Pancreas (tissue), 10 donors: ENCODE measurements around the gene TAB2. TPM values are rescaled to one million over a fixed set of nuclear protein-coding genes. Genes with fewer than 3 reads are reported as not detected.

Experiments
- ATAC-seq, 4 donors: fragments of 200-7000 bp; cut with Tn5 transposase; one replicate each; pipeline versions ENCODE4 v1.8.0 to v1.9.1; 2020; ENCODE audit warnings: mild to moderate bottlenecking in 4 of 4, moderate library complexity in 4 of 4
- DNase-seq, 6 donors: peaks; one replicate each; pipeline ENCODE4 v3.0.0-alpha.2; 2020
- FAIRE-seq: peaks from 2 replicates; lab custom pipeline; 2012; peaks lifted over from hg19 to GRCh38; lab: Jason Lieb, UNC
- H3K27ac ChIP-seq, 4 donors: fragments of 200-600 bp; sonication (generic); 1 replicate in 3 of 4; 2 replicates in 1 of 4; pipeline versions ENCODE4 v1.5.0 to v1.8.0; 2020
- H3K27me3 ChIP-seq, 4 donors: fragments of 200-600 bp; one replicate each; pipeline ENCODE4 v1.8.0; 2021
- H3K36me3 ChIP-seq, 3 donors: fragments of 200-600 bp; sonication (generic) in 1 of 3; one replicate each; pipeline versions ENCODE4 v1.5.0 to v1.8.0; 2020 to 2021
- H3K4me1 ChIP-seq, 3 donors: fragments of 200-600 bp; one replicate each; pipeline ENCODE4 v1.8.0; 2021
- H3K4me3 ChIP-seq, 4 donors: fragments of 200-600 bp; sonication (generic) in 2 of 4; one replicate each; pipeline versions ENCODE4 v1.5.0 to v1.8.0; 2020 to 2021
- H3K9me3 ChIP-seq, 4 donors: fragments of 200-600 bp; one replicate each; pipeline ENCODE4 v1.8.0; 2021
- WGBS, 2 donors: extraction: QIAGEN DNeasy Blood & Tissue Kit; methylation state at CpG; one replicate each; pipeline ENCODE4 v1.1.7; 2013; 5-methylcytosine and 5-hydroxymethylcytosine counted together
- intact Hi-C, 3 donors: fragments of 100-400 bp; cut with DNase I; formaldehyde crosslinking; loops; one replicate each; pipeline versions ENCODE4 v1.11.1 to v1.14.2; 2022
- polyA plus RNA-seq, 2 donors: library from polyadenylated mRNA; stranded (reverse); fragments of 200-250 nt; gene quantifications; one replicate each; pipeline ENCODE4 v1.2.3, GENCODE V29; 2013
- total RNA-seq, 6 donors: library from RNA; stranded (reverse); fragmentation: NEBNext Ultra II Directional in 4 of 6; extraction: Animal tissue kit (Norgen Biotek cat#: 25700) in 4 of 6; gene quantifications; one replicate each; pipeline versions ENCODE4 v1.2.1 to v1.2.4, GENCODE V29; 2021 to 2023
- TF ChIP-seq, protein P1 (sequence below), 4 donors: fragments of 200-600 bp; sonication (generic) in 3 of 4; IDR thresholded peaks; one replicate each; pipeline versions ENCODE4 v1.5.0 to v1.8.0; 2021; ENCODE audit warnings: antibody characterized with exemption in 4 of 4
- donor health status: healthy with polysubstance abuse.
- donor health status: DM: no; HTN: no; CAD: no; lungs with moderate emphysema.
- donor health status: DM: no; HTN: no; CAD: no.
- donor health status: control.
- donor health status: control.
- donor health status: Bipolar disorder and iron deficiency.
- donor health status: DM: yes; HTN: yes; CAD: no.
- donor health status: DM: no; HTN: no; CAD: no.
- donor health status: DM: no; HTN: no; CAD: no.
- donor health status: DM: yes; HTN: yes; CAD: no.

Gene TAB2
- total and polyA plus RNA-seq, 8 donors, result 6.6 to 35.1 (median 20.7) TPM

DNA sequence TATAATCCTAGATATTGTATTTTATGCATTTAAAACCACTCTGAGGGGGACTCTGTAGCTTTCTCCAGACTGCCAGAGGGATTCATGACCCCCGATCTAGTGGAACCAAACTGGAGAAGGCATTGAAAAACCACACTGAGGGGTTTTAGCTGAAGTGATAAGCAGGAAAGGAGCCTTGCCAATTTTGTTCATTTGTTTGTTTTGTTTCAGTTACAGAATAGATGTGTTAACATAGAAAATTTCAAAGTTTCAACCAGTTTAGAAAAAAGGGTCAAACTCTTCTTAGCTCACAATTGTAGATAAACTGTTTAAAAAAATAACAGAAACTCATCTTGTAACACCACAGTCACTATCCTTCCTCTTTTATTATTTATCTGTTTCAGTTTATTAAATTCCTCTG lies 19.8 kb downstream of the TAB2 start:
- Histone ChIP-seq H3K36me3 (no peaks in the 10 kb centered on the region), H3K4me3 (no peak overlapping the region), H3K9me3 (no peaks in the 10 kb centered on the region), H3K4me1 (peaks cover 24 to 71% (median 54%) of the 10 kb centered on the region in 3 donors), H3K27me3 (no peaks in the 10 kb centered on the region), H3K27ac (no peak overlapping the region)
- FAIRE-seq, result no peak
- TF ChIP-seq, protein P1, sequence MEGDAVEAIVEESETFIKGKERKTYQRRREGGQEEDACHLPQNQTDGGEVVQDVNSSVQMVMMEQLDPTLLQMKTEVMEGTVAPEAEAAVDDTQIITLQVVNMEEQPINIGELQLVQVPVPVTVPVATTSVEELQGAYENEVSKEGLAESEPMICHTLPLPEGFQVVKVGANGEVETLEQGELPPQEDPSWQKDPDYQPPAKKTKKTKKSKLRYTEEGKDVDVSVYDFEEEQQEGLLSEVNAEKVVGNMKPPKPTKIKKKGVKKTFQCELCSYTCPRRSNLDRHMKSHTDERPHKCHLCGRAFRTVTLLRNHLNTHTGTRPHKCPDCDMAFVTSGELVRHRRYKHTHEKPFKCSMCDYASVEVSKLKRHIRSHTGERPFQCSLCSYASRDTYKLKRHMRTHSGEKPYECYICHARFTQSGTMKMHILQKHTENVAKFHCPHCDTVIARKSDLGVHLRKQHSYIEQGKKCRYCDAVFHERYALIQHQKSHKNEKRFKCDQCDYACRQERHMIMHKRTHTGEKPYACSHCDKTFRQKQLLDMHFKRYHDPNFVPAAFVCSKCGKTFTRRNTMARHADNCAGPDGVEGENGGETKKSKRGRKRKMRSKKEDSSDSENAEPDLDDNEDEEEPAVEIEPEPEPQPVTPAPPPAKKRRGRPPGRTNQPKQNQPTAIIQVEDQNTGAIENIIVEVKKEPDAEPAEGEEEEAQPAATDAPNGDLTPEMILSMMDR (IDR thresholded peaks at IDR 0.05), result no peak
- intact Hi-C loops, result no loop called here
- no peak for ATAC-seq
- WGBS, 2 donors, result 23 to 28% methylated on average over 1 of the region's 1 CpG
- DNase-seq, result no peak

- WGBS, 2 donors, result 80 to 87% methylated on average over 4 of the region's 4 CpGs
- H3K9me3 ChIP-seq, result no peaks in the 10 kb centered on the region
- FAIRE-seq, result no peak
Measured at GRCh38 chr6:149340200-149340599, 22.7 kb downstream of the TAB2 start.

GRCh38 chr6:149342525-149342924 lies 25.0 kb downstream of the TAB2 start:
- FAIRE-seq, result no peak
- TF ChIP-seq, protein P1 (IDR thresholded peaks at IDR 0.05), result no peak
- no peaks in the 10 kb centered on the region for H3K36me3 ChIP-seq
- no peak overlapping the region for H3K27ac ChIP-seq
- no peaks in the 10 kb centered on the region for H3K9me3 ChIP-seq
- 54% methylated on average over 1 of the region's 1 CpG for WGBS, 2 donors
- peak in 1 of 4 donors; percentile 28 for ATAC-seq
- H3K4me3 ChIP-seq, result no peak overlapping the region
- H3K4me1 ChIP-seq, result peaks cover 0 to 34% (median 33%) of the 10 kb centered on the region in 3 donors
- DNase-seq, result no peak
- no peaks in the 10 kb centered on the region for H3K27me3 ChIP-seq
- intact Hi-C loops, result no loop called here

More at GRCh38 chr6:149340200-149340599, 22.7 kb downstream of the TAB2 start:
- no peaks in the 10 kb centered on the region for H3K27me3 ChIP-seq
- intact Hi-C loops, result no loop called here
- H3K27ac ChIP-seq, result no peak overlapping the region
- ATAC-seq (no peak), DNase-seq (no peak)
- H3K4me3 ChIP-seq, result no peak overlapping the region
- TF ChIP-seq, protein P1 (IDR thresholded peaks at IDR 0.05), result no peak
- peaks cover 11 to 54% (median 48%) of the 10 kb centered on the region in 3 donors for H3K4me1 ChIP-seq
- H3K36me3 ChIP-seq, result no peaks in the 10 kb centered on the region

DNA sequence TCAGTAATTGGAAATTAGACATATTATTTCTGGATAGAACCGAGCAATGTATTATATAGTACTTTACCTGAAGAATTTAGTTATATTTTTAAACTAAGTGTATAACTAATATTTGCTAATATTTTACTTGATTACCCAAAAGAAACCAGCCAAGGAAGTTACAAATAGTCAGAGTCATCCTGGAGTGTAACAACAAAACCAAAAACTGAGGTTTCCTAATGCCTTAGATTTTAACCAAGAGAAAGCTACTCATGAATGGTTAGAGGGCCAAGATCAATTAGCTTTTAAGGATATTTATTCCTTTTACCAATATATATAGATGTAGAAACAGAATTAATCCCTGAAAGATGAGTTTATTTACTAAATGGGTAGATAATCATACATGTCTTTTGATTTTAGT lies 26.0 kb downstream of the TAB2 start:
- Histone ChIP-seq H3K4me3 (no peak overlapping the region), H3K36me3 (no peaks in the 10 kb centered on the region), H3K9me3 (no peaks in the 10 kb centered on the region), H3K27ac (no peak overlapping the region), H3K4me1 (peaks cover 0 to 30% (median 23%) of the 10 kb centered on the region in 3 donors), H3K27me3 (no peaks in the 10 kb centered on the region)
- no peak for FAIRE-seq
- DNase-seq, result no peak
- TF ChIP-seq, protein P1 (IDR thresholded peaks at IDR 0.05), result no peak
- intact Hi-C loops, result no loop called here
- ATAC-seq, result no peak
- WGBS, 2 donors, result 91 to 95% methylated on average over 1 of the region's 1 CpG

- Histone ChIP-seq H3K27me3 (no peaks in the 10 kb centered on the region), H3K27ac (no peak overlapping the region), H3K4me1 (peaks cover 0 to 30% (median 7%) of the 10 kb centered on the region in 3 donors), H3K36me3 (no peaks in the 10 kb centered on the region), H3K4me3 (no peak overlapping the region), H3K9me3 (no peaks in the 10 kb centered on the region)
- FAIRE-seq, result no peak
- ATAC-seq, result no peak
- intact Hi-C loops, result no loop called here
- TF ChIP-seq, protein P1 (IDR thresholded peaks at IDR 0.05), result no peak
- WGBS, 2 donors, result 87 to 94% methylated on average over 3 of the region's 3 CpGs
- no peak for DNase-seq
Measured at GRCh38 chr6:149346078-149346477, 28.6 kb downstream of the TAB2 start.
